AG04449 (cell line): ENCODE measurements around the gene KRT33B.

Experiments
- CTCF ChIA-PET: fragments of 350-600 bp; formaldehyde crosslinking; extraction: SDS; loops from one replicate; lab custom pipeline; 2021; ENCODE audit warnings: antibody characterized with exemption; lab: Yijun Ruan, JAX
- POLR2A ChIA-PET: fragments of 400-600, 350-600 bp; formaldehyde crosslinking; extraction: SDS; loops from one replicate; lab custom pipeline; 2020; ENCODE audit warnings: antibody characterized with exemption, inconsistent platforms; lab: Yijun Ruan, JAX
- DNase-seq: peaks from one replicate; pipeline ENCODE4 v3.0.0-alpha.2; 2010; ENCODE audit warnings: low read depth, low spot score
- H3K4me3 ChIP-seq: 2 replicates; pipeline ENCODE4 v1.5.1; 2011; ENCODE audit warnings: low read depth, mild to moderate bottlenecking, control low read depth, low read length
- CTCF ChIP-seq: IDR thresholded peaks from one replicate; pipeline ENCODE4 v1.5.1; 2011; ENCODE audit warnings: mild to moderate bottlenecking, moderate library complexity, low read length, control low read depth, inconsistent platforms; ENCODE audit not compliant: insufficient read depth; ENCODE audit errors: missing control alignments

KRT33B gene

GRCh38 chr17:41339571-41340172, 29.9 kb downstream of the KRT33B start:
- CTCF ChIA-PET = interaction anchor here (0.6 to 3.5 kb wide), 5 partner anchors 9 to 309 kb away, joined by 3 to 23 read pairs (median 3); no protein-coding TSS in a partner anchor
- TF ChIP-seq CTCF = no peak
- H3K4me3 ChIP-seq = no peak overlapping the region
- DNase-seq = no peak
- POLR2A ChIA-PET = no interaction called here

- ChIA-PET CTCF (interaction anchor here (0.6 to 3.5 kb wide), 3 partner anchors 9 to 310 kb away, joined by 3 to 23 read pairs (median 6); no protein-coding TSS in a partner anchor), POLR2A (interaction anchor here (0.8 kb wide), 1 partner anchor 164 kb away, joined by 3 read pairs; no protein-coding TSS in a partner anchor)
- no peak overlapping the region for H3K4me3 ChIP-seq
- TF ChIP-seq CTCF = no peak
- DNase-seq = no peak
These were observed 30.6 kb downstream of the KRT33B start for GRCh38 chr17:41338961-41339485.

- no peak for DNase-seq
- no peak for TF ChIP-seq CTCF
- H3K4me3 ChIP-seq = no peak overlapping the region
- ChIA-PET POLR2A (no interaction called here), CTCF (interaction anchor here (1.5 kb wide), 1 partner anchor 213 kb away, joined by 3 read pairs; no protein-coding TSS in a partner anchor)
These were observed 33.9 kb downstream of the KRT33B start for GRCh38 chr17:41335747-41336146.

GRCh38 chr17:41334385-41335305, 35.0 kb downstream of the KRT33B start:
- ChIA-PET CTCF (interaction anchor here (1.5 to 8.2 kb wide), 2 partner anchors 16 to 214 kb away, joined by 3 to 90 read pairs; partner anchors contain the start of gene KRTAP17-1), POLR2A (no interaction called here)
- no peak for TF ChIP-seq CTCF
- DNase-seq = no peak
- H3K4me3 ChIP-seq = no peak overlapping the region

- ChIA-PET POLR2A (no interaction called here), CTCF (interaction anchor here (1.2 to 8.2 kb wide), 2 partner anchors 15 to 424 kb away, joined by 3 to 90 read pairs; partner anchors contain the start of gene KRTAP17-1)
- no peak for TF ChIP-seq CTCF
- DNase-seq = no peak
- no peak overlapping the region for H3K4me3 ChIP-seq
These were observed 35.8 kb downstream of the KRT33B start for GRCh38 chr17:41333836-41334235.
